OCI-LY7 (cell line): ENCODE results near the gene DIAPH1. TPM values are rescaled to one million over a fixed set of nuclear protein-coding genes. Genes with fewer than 3 reads are reported as not detected.

Source experiments
- BruUV-seq: library from RNA; stranded (reverse); fragments of 400-500 nt; replicated peaks from 2 replicates; lab custom pipeline; 2021; lab: Mats Ljungman, UMichigan
- CTCF ChIA-PET: fragments of 300-600 bp; sonication (Branson Sonifier 250); formaldehyde crosslinking; loops from one replicate; lab custom pipeline; 2022; ENCODE audit warnings: antibody characterized with exemption; ENCODE audit not compliant: unreplicated experiment; lab: Charles Lee
- POLR2A ChIA-PET: fragments of 300-600 bp; sonication (Branson Sonifier 250); formaldehyde crosslinking; loops from one replicate; lab custom pipeline; 2022; ENCODE audit warnings: antibody characterized with exemption; lab: Charles Lee
- DNase-seq: peaks from one replicate; pipeline ENCODE4 v3.0.0-alpha.2; 2015; ENCODE audit warnings: low spot score
- H2AFZ ChIP-seq: fragments of 200-600 bp; sonication (generic), shearing (Covaris generic); 2 replicates; pipeline ENCODE4 v1.6.1; 2014; ENCODE audit warnings: mild to moderate bottlenecking, antibody characterized with exemption, low read length, moderate library complexity
- H3K27ac ChIP-seq: fragments of 200-600 bp; sonication (generic); 2 replicates; pipeline ENCODE4 v1.5.1; 2014; ENCODE audit warnings: mixed run types, low read depth, mild to moderate bottlenecking, moderate library complexity, low read length, inconsistent platforms; ENCODE audit not compliant: poor library complexity, severe bottlenecking
- H3K36me3 ChIP-seq: fragments of 200-600 bp; sonication (generic); 2 replicates; pipeline ENCODE4 v1.6.1; 2014; ENCODE audit warnings: mild to moderate bottlenecking, antibody characterized with exemption, low read length, moderate library complexity, mixed read lengths; ENCODE audit not compliant: insufficient read depth
- H3K4me1 ChIP-seq: fragments of 200-600 bp; sonication (generic); 2 replicates; pipeline ENCODE4 v1.5.1; 2014; ENCODE audit warnings: mild to moderate bottlenecking, low read length; ENCODE audit not compliant: insufficient read depth, poor library complexity, severe bottlenecking
- H3K4me2 ChIP-seq: fragments of 200-600 bp; sonication (generic); 2 replicates; pipeline ENCODE4 v1.6.1; 2014; ENCODE audit warnings: mild to moderate bottlenecking, low read length
- H3K4me3 ChIP-seq: fragments of 200-600 bp; sonication (generic); 2 replicates; pipeline ENCODE4 v1.5.1; 2014; ENCODE audit warnings: mild to moderate bottlenecking, low read depth, low read length; ENCODE audit not compliant: poor library complexity, severe bottlenecking
- H3K79me2 ChIP-seq: fragments of 200-600 bp; sonication (generic); 2 replicates; pipeline ENCODE4 v1.6.1; 2016; ENCODE audit warnings: low read depth, mild to moderate bottlenecking, low read length, moderate library complexity, mixed read lengths; ENCODE audit not compliant: insufficient read depth
- H3K9me2 ChIP-seq: fragments of 200-600 bp; sonication (generic); 2 replicates; pipeline ENCODE4 v1.6.1; 2016; ENCODE audit warnings: mild to moderate bottlenecking, low read length, mixed read lengths; ENCODE audit not compliant: insufficient read depth
- H3K9me3 ChIP-seq: fragments of 200-600 bp; sonication (generic); 2 replicates; pipeline ENCODE4 v1.6.1; 2014; ENCODE audit warnings: mild to moderate bottlenecking, mixed run types, low read length, mixed read lengths
- H4K20me1 ChIP-seq: fragments of 200-600 bp; sonication (generic); 2 replicates; pipeline ENCODE4 v1.6.1; 2014; ENCODE audit warnings: mild to moderate bottlenecking, antibody characterized with exemption, low read length, moderate library complexity, mixed read lengths; ENCODE audit not compliant: insufficient read depth
- CTCF ChIP-seq: fragments of 200-600 bp; sonication (generic); conservative IDR thresholded peaks from 2 replicates; pipeline ENCODE4 v1.5.1; 2014; ENCODE audit warnings: mild to moderate bottlenecking, antibody characterized with exemption, low read length, moderate library complexity, mixed read lengths
- EZH2phosphoT487 ChIP-seq: fragments of 200-600 bp; sonication (generic); IDR thresholded peaks from 2 replicates; pipeline ENCODE4 v1.6.1; 2018; ENCODE audit warnings: low read depth, borderline replicate concordance, mild to moderate bottlenecking, mixed run types, antibody characterized with exemption, low read length, moderate library complexity, mixed read lengths
- intact Hi-C: fragments of 100-400 bp; cut with micrococcal nuclease; formaldehyde crosslinking; loops from one replicate; pipeline ENCODE4 v1.10.0; 2022; ENCODE audit not compliant: unreplicated experiment
- total RNA-seq, 2 experiments: library from RNA; depleted of rRNA in 1 of 2; stranded (reverse); fragments of >200 nt in 1 of 2; shearing (Covaris generic) in 1 of 2; gene quantifications; 2 replicates each; pipeline ENCODE4 v1.2.3, GENCODE V29; 2014 to 2022

Gene DIAPH1
- total RNA-seq, 2 experiments from 2014 or later = 78.8 to 174 TPM

- Histone ChIP-seq H3K4me1 (peaks cover 19% of the 10 kb centered on the region), H3K9me3 (no peaks in the 10 kb centered on the region), H2AFZ (no peak overlapping the region), H3K27ac (no peak overlapping the region), H3K4me3 (no peak overlapping the region), H3K4me2 (no peak overlapping the region), H3K79me2 (peaks cover 3% of the 10 kb centered on the region; the same call in 1 of the 2 replicates), H3K9me2 (no peaks in the 10 kb centered on the region), H4K20me1 (0 out of 2 replicates have a peak, but pooled peaks cover 6% of the 10 kb centered on the region), H3K36me3 (peaks cover 74% of the 10 kb centered on the region)
- no peak for DNase-seq
- intact Hi-C loops = no loop called here
- CTCF ChIA-PET = no interaction called here
- POLR2A ChIA-PET = interaction anchor here (2.7 kb wide), 1 partner anchor 10 kb away, joined by 8 read pairs; no protein-coding TSS in a partner anchor
- TF ChIP-seq EZH2phosphoT487 = no peak
- BruUV-seq = no TSS peak
These were observed 128.5 kb downstream of the DIAPH1 start for GRCh38 chr5:141490271-141490670.

GRCh38 chr5:141489841-141490240, 129.0 kb downstream of the DIAPH1 start:
- H3K4me2 ChIP-seq = no peak overlapping the region
- peaks cover 19% of the 10 kb centered on the region for H3K4me1 ChIP-seq
- intact Hi-C loops = no loop called here
- no peaks in the 10 kb centered on the region for H3K9me3 ChIP-seq
- POLR2A ChIA-PET = interaction anchor here (0.9 to 2.7 kb wide), 3 partner anchors 9 to 27 kb away, joined by 3 to 8 read pairs (median 7); no protein-coding TSS in a partner anchor
- BruUV-seq = no TSS peak
- no peak overlapping the region for H2AFZ ChIP-seq
- no peak for DNase-seq
- CTCF ChIA-PET = no interaction called here
- 0 out of 2 replicates have a peak, but pooled peaks cover 6% of the 10 kb centered on the region for H4K20me1 ChIP-seq
- H3K36me3 ChIP-seq = peaks cover 72% of the 10 kb centered on the region
- H3K4me3 ChIP-seq = no peak overlapping the region
- H3K9me2 ChIP-seq = no peaks in the 10 kb centered on the region
- no peak overlapping the region for H3K27ac ChIP-seq
- peaks cover 7% of the 10 kb centered on the region; the same call in 1 of the 2 replicates for H3K79me2 ChIP-seq
- TF ChIP-seq CTCF = no peak

- intact Hi-C loops = no loop called here
These were observed 129.9 kb downstream of the DIAPH1 start, which contains the start of gene PCDHGC5 for GRCh38 chr5:141488591-141489561. TSS of gene PCDHGC5 (plus strand) at chr5:141489081. CDS start at chr5:141489241, 160 bp downstream.

More at GRCh38 chr5:141488591-141489561, 129.9 kb downstream of the DIAPH1 start, which contains the start of gene PCDHGC5:
- H3K4me3 ChIP-seq = no peak within 1 kb of the TSS
- ChIA-PET POLR2A (interaction anchor here (0.9 to 2.7 kb wide), 3 partner anchors 8 to 26 kb away, joined by 3 to 8 read pairs (median 7); no protein-coding TSS in a partner anchor), CTCF (interaction anchor here (1.0 to 1.1 kb wide), 2 partner anchors 10 to 13 kb away, joined by 3 read pairs; no protein-coding TSS in a partner anchor)
- no peak for DNase-seq
- peaks cover 15% of the 10 kb centered on the region; the same call in 1 of the 2 replicates for H3K79me2 ChIP-seq
- H3K4me2 ChIP-seq = peak within 1 kb of the TSS; percentile 28
- TF ChIP-seq CTCF = no peak
- no peak for TF ChIP-seq EZH2phosphoT487
- peaks cover 68% of the 10 kb centered on the region for H3K36me3 ChIP-seq
- H3K4me1 ChIP-seq = peaks cover 26% of the 10 kb centered on the region
- H4K20me1 ChIP-seq = 0 out of 2 replicates have a peak, but pooled peaks cover 6% of the 10 kb centered on the region
- no peaks in the 10 kb centered on the region for H3K9me2 ChIP-seq
- no peaks in the 10 kb centered on the region for H3K9me3 ChIP-seq
- no TSS peak for BruUV-seq
- no peak within 1 kb of the TSS for H2AFZ ChIP-seq
- H3K27ac ChIP-seq = no peak within 1 kb of the TSS
